Inflammatory macrophage treated with lipopolysaccharide for 1 hour (primary cell): ENCODE measurements around the gene LRP10.

ENCODE experiments used
- DNase-seq, 2 donors: peaks; one replicate each; pipeline ENCODE4 v3.0.0-alpha.2; 2020 to 2022

Gene LRP10

DNA sequence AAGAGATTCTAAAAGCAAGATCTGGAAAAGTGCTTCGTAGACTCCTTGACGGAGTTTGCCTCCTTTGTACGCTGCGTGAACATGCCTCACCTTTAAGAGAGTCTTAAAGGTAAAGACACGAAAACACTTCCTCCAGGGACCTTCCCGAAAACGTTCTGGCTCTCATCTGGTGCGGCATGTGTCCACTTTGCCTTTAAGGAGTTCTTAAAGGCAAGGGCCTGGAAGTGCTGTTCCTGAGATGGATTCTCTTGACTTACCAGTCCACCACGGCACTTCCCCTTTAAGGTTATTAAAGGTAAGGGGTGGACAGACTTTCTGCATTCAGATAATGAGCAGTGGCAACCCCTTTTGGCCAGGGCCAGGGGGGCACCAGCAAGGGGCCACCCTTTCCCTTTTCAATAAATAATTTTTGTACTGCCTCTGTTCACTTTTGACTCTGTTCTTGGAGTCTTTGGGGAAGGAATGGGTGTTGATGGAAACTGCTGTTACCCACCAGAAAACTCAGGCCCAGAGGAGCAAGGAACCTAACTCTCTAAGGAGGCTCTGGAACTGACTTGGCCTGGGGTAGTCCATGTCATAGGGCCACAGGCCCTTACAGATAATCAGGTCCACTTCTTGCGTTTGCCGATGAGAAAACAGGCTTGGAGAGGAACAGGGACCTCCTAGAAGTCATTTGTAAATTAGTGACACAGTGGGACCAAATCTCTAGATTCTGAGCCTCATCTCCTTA, 15.9 kb downstream of the LRP10 start:
- DNase-seq, result peak in 1 of 2 donors; percentile 12

DNA sequence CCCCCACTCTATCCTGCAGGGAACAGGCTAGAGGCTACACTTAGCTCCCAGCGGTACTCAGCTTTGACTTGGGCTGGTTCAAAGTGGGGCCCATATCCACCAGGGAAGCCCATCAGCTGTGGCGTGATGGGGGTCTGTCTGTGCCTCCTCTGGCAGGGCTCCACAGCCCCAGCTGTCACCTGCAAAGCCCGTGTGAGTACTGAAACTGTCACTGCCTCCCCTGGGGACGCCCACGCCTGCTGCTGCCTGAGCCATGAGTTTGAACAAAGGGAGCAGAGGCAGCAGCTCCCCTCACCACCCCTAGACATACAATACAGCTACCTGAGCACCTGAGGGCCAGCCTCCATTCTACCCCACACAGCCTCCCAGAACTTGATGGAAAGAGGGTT, 16.4 kb downstream of the LRP10 start:
- no peak for DNase-seq

DNA sequence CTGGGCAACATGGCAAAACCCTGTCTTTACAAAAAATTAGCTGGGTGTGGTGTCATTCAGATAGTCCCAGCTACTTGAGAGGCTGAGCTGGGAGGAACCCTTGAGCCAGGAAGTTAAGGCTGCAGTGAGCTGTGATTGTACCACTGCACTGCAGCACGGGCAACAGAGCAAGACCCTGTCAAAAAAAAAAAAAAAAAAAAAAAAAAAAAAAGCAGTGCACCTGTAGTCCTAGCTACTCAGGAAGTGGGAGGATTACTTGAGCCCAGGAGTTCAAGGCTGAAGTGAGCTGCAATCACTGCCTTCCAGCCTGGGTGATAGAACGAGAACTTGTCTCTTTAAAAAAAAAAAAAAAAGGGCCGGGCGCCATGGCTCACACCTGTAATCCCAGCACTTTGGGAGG, 17.1 kb downstream of the LRP10 start:
- no peak for DNase-seq

DNA sequence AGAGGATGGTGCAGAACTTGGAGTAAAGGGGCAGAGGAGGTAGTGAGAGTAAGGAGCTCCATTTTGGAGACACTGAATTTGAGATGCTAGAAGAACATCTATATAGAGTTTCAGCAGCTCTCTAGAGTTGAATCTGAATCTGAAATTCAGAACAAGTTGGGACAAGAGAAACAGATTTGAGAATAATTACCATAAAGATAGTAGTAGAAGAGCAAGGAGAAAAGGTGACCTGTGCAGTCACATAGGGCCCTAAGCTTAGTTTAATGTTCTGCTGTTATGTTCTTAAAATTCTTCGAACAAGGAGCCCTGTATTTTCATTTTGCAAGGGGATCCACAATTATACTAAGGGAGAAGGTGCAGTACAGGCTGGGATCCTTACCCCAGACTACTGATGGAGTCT, 18.9 kb downstream of the LRP10 start:
- DNase-seq, result no peak

DNA sequence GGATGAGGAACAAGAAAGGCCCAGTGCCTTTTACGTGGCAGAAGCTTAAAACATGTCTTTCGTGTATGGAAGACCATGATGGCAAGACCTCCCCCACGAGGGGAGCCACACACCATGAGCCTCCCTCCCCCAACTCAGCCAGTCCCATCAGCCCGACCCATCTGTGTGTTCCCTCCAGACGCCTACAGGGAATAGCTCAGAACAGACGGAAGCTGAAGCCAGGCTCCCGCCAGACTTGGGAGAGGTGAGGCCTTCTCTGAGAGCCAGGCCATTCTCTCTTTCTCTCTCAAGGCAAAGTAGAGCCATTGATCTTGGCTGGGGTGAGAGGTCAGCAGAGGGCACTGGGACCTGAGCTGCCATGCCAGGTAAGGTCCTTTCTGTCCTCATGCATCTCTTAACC, 20.9 kb downstream of the LRP10 start:
- DNase-seq, result no peak

DNA sequence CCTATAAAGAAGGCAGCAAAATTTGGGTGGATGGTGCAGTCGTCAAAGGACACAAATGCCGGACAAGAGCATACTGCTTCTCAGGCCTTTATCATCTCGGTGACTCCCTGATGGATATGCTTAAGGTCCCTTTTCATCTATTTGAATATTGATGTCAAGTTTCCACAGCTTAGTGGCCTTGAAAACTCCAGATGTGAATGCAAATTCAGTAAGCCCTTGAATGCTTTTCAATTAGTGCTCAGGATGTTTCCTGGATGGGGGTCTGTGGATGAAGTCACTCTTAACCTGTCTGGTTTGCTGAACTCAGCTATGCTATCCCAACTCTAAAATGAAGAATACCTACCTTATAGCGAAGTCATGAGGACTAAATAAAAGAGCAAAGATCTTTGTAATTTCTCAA, 22.2 kb downstream of the LRP10 start:
- DNase-seq, result no peak

DNA sequence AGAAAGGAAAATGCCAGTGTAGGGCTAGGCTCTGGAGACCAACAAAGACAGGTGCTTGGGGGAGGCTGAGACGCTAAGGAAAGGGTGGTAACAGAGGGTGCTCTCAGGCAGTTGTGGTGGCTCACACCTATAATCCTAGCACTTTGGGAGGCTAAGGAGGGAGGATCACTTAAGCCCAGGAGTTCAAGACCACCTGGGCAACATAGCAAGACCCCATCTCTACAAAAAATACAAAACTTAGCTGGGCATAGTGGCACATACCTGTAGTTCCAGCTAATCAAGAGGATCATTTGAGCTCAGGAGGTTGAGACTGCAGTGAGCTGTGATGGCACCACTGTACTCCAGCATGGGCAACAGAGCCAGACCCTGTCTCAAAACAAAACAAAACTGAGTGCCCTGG, 23.9 kb downstream of the LRP10 start:
- DNase-seq, result no peak

DNA sequence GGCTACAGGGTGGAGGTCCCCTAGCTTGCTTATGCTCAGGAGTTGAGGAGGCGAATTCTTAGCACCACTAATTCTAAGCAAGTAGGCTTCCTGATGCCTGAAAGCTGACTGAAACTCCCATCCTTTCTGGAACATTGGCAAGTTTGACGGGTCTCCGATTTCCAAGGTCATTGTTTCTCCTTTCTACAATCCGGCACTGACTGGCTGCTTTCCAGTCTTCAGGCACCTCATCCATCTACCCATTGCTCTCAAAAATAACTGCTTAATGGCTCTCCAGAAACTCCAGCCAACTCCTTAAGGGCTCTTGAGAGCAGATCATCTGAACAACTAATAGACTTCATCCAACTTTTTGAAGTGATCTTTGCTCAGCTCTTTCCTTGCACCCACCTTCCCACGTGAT, 24.8 kb downstream of the LRP10 start:
- no peak for DNase-seq

DNA sequence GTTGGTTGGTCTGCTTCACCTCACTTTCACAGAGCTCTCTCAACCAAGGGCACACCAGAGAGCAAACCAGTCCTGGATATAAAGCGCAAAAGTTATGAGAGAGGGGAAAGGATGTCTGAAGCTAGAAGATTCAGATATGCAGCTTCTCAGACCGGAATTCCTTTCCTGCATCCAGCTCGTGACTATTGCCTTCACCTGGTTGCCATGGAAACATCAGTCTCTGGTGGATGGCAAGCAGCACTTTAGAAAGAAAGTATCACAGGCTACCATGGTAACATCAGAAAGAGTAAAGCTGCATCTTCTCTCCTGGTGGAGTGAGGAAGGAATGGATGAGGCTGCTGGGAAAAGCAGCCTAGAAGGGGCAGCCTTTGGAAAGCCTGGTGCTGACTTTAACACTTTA, 25.2 kb downstream of the LRP10 start:
- DNase-seq, result no peak

DNA sequence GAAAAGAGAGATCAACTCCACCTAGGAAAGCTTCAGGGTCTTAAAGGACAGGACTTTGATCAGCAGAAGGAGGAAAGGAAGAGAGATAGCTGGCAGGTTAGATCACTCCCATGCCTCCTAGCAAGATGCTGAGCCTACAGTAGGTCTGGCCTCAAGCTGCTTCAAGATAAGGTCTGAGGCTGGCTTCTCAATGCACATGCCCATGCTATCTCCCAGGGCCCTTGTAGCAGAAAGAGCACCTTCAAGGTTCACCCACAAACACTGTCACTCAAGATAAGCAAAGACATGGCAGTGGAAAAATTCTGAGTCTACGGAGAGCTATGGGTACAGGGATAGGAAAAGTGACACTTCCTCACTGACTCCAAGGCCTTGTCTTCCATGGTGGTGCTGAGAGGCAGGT, 25.8 kb downstream of the LRP10 start:
- DNase-seq, result no peak

DNA sequence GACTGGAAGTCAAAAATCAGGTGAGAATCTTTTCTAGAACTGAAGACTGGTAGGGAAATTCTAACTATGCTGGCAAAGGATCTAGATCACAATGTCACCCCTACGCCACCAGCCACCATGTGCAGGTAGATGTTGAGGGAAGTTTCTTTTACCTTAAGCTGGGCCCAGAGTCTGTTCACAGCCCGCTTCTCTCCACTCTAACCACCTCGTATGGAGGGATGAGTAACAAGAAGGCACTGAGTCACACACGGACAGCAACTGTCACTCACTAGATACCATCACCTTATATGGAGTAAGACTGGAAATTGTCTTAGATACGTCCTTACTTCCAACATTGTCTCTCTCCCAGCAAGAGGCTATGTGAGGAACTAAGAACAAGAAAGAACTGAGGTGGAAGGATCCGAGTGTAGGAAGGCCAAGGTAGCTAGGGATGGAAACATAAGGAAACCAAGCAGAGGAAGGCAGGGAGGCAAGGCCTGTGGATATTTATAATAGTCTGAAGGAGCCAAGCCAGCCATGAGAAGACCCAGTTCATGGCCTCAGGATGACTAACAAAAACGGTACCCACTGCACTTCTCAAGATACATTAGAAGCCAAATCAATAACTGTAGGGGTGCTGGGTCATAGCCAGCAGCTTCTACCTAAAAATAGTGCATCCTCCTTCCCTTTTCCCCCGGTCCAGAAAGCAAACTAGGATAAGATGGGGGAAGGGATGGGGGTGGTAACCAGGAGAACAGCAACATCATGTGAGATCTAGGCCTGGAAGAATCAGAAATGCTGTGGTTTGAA, 27.0 kb downstream of the LRP10 start:
- DNase-seq, result no peak

DNA sequence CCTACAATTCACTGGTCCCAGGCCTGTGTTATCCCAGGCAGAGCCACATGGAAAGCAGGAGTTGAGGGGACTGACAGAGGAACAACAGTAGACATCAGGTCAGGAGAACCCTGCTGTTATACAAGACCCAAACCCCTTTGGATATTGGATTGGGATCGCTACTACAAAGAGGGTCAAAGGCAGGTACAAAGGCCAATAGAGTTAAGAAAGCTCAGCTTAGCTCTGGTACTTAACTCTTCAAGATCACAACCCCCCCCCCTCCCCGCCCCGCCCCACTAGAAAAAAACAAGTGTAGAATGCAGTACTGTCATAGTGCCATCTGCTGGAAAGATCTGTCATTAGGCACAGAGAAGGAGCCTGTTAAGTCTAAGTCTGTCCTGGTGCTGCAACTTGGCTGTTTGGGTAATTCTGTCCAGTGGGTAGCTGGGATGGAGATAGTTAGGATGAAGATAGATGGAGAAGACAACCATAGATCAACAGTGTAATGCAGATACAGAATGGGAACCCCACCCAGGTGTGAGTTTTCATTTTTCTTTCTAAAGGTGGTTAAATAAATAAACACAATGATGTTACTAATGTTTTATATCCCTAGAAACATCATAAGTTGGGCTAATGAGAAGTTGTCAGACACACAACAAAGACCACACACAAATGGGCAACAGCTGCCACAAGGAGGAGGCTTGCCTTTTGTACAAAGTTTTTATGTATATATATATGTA, 28.7 kb downstream of the LRP10 start:
- peak; percentile 52 to 73 for DNase-seq

DNA sequence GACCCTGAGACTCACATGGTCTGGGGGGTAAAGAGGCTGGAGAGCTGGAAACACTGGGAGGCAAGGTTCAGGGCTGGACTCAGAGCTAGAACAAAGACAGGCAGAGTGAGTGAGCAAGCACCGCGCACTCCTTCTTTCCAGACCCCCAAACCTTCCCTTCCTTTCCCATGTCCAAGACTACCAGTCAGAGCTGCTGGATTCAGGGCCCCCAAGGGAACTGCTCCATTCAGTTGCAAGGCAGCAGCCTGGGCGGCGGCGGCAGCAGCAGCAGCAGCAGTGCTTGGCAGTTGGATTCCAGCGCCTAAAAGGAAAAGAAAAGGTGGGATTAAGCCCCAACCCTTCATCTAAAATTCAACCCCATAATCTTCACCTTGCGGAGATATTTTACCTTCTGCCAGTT, 30.3 kb downstream of the LRP10 start:
- no peak for DNase-seq

DNA sequence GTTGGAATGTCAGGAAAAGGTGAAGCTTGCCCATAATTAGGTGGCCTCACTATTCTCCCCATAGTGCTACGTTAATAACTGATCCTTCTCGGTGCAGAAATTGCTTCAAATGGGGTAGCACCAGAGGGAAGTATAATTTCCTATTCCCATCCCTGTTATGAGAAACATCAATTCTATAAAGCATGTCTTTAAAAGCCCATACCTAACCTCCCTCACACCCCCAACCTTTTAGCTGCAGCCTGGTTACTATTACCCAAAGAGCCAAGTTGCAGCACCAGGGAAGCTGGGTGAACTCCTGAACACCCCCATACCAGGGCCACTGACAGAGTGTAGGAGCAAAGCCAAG, 32.2 kb downstream of the LRP10 start:
- no peak for DNase-seq

DNA sequence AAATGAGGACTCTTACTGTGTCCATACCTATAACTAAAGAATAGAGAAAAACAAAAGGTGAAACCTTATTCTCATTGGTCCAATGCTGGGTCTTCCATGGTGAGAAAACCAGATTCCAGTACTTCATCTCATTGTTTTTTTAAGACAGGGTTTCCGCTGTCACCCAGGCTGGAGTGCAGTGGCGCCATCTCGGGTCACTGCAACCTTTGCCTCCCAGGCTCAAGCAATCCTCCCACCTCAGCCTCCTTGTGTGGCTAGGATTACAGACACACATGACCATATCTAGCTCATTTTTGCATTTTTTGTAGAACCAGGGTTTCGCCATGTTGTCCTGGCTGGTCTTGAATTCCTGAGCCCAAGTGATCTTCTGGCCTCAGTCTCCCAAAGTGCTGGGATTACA, 34.1 kb downstream of the LRP10 start:
- no peak for DNase-seq

DNA sequence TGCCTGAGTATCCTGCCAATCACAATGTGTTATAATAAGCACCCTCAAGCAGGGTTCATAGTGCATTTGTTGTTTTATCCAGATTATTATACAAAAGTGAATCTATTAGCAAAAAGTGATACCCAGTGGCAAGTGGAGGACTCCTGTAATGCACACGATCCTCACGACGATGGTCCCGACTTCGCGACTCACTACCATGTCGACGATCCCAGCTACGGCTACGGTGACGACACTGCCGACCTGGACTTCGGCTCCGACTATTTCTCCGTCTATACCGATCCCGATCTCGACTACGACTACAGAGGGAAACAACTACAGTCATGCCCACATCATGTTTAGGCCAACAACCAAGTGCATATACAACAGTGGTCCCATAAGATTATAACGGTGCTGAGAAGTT, 34.5 kb downstream of the LRP10 start:
- DNase-seq, result no peak

DNA sequence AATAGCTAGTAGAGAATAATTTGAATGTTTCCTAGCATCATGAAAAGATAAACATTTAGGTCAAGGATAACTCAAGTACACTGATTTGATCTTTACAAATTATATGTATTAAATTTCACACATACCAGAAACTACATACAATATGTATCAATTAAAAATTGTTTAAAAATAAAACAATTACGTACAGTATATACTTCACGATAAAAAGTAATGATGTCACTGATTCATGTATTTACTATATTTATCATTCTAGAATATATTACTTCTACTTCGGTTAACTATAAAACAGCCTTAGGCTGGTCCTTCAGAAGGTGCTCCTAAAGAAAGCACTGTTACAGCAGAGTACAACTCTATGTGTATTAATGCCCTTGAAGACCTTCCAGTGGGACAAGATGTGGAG, 35.9 kb downstream of the LRP10 start:
- no peak for DNase-seq

DNA sequence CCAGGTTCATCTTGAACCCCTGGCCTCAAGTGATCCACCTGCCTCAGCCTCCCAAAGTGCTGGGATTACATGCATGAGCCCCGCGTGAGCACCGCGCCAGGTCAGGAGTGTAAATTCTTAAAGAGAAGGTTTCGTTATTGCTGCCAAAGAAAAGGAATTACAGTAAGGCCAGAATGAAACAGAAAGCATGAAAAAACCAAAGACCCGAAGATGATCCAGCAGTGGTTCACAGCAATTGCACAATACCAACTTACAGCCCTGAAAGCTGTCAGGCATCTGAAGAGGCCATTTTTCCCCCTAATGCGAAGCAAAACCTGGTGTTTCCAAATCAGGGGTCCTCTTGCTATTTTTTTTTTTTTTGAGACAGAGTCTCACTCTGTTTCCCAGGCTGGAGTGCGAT, 37.1 kb downstream of the LRP10 start:
- DNase-seq, result peak; percentile 38 to 48

DNA sequence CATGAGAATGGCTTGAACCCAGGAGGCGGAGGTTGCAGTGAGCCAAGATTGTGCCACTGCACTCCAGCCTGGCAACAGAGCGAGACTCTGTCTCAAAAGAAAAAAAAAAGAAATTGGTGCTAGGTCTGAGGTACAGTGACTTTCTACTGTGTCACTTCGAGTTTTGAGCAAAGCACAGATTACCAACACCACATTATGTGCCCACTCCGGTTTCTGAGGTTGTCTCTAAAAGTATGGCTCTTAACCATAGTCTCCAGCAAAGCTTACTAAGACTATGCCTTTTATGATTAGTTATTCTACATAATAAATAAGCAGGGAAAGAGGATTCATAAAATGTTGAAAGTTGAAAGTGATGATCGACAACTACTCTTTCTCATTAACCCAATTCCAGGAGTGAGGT, 39.4 kb downstream of the LRP10 start:
- DNase-seq, result no peak

DNA sequence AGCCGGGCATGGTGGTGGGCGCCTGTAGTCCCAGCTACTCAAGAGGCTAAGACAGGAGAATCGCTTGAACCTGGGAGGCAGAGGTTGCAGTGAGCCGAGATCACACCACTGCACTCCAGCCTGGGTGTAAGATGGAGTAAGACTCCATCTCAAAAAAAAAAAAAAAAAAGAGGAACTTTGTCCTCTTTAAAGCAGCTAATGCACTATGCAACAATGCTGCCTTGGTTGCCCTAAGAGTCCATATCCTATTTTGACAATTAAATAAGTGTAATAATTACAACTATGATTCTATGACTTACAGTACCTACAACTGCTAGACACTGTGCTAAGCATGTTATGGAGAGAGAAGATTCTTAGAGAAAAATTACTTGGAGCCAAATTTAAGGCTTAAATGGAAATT, 43.3 kb downstream of the LRP10 start:
- DNase-seq, result peak; percentile 52 to 56

DNA sequence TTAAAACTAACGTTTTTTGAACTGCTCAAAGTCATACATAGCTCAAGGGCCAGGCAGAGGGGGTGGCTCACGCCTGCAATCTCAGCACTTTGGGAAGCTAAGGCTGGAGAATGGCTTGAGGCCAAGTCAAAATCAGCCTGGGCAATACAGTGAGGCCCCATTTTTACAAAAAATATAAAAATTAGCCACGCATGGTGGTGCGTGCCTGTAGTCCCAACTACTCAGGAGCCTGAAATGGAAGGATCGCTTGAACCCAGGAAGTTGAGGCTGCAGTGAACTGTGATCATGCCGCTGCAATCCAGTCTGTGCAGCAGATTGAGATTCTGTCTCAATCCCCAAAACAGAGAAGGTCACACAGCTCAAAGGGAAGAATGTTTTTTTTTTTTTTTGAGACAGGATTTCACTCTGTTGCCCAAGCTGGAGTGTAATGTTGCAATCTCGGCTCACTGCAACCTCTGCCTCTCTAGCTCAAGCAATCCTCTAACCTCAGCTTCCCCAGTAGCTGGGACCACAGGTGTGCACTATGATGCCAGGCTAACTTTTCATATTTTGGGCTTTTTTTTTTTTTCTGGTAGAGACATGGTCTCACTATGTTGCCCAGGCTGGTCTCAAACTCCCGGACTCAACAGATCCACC, 44.5 kb downstream of the LRP10 start:
- peak; percentile 77 to 88 for DNase-seq

DNA sequence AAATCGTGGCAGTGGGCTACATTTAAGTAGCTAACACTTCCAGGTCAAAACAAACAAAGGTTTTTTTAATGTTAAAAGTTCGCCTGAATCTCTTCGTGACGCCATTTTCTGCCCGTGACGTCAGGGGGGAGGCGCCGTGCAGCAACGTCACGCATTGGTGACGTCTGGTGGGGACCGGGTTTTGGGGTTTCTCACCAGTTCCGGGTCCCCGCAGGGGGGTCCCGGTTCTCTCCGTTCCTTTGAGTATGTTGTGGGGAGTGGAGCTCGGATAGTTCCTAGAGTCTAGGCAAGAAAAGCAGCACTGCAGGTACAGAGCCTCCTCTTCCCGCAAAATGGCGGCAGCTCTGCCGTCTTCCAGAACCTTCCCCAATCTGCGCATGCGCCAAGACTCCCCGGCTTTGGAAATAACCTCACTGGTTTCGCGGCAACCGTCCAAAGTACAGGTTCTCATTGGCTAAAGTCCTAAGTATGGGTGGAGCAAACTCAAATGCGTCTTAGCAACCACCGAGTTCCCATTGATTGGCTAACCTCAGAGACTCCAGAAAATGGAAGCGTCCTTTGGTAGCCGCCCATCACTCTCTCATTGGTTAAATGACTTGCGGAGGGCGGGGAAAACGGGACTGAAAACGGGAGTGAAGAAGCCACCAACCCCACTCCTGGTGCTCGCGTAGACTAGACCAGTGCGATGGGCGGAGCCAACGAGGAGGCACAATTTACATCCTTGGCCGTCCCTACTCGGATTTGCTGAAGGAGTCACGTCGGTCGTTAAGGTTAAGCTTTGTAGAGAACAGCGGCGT, 47.5 kb downstream of the LRP10 start, which contains the start of gene RBM23:
Gene RBM23, minus strand, starts transcription at position 346 of the 797 bp plus-strand sequence.
- peak; percentile 100 for DNase-seq

DNA sequence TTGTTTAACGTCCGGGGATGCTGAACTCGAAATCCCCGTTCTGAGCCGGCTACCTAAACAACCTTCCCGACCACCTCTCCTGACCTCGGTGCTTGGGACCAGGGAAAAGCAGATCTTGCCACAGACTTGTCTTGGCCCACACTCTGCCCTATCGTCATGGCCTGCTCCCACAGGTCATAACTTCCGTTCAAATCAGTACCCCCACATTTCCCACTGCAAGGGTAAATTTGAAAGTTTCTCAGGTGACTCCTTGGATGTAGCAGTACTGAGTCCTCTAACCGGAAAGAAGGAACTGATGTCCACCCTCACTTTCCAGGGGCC, 48.0 kb downstream of the LRP10 start:
- peak in 1 of 2 donors; percentile 64 for DNase-seq
